GM18867 (cell line): ENCODE data around the gene HUNK.

Experiments used
- ATAC-seq: cut with Tn5 transposase; IDR thresholded peaks from one replicate; pipeline ENCODE4 v1.9.1; 2021; ENCODE audit warnings: mild to moderate bottlenecking, moderate library complexity; ENCODE audit not compliant: unreplicated experiment

HUNK gene

DNA sequence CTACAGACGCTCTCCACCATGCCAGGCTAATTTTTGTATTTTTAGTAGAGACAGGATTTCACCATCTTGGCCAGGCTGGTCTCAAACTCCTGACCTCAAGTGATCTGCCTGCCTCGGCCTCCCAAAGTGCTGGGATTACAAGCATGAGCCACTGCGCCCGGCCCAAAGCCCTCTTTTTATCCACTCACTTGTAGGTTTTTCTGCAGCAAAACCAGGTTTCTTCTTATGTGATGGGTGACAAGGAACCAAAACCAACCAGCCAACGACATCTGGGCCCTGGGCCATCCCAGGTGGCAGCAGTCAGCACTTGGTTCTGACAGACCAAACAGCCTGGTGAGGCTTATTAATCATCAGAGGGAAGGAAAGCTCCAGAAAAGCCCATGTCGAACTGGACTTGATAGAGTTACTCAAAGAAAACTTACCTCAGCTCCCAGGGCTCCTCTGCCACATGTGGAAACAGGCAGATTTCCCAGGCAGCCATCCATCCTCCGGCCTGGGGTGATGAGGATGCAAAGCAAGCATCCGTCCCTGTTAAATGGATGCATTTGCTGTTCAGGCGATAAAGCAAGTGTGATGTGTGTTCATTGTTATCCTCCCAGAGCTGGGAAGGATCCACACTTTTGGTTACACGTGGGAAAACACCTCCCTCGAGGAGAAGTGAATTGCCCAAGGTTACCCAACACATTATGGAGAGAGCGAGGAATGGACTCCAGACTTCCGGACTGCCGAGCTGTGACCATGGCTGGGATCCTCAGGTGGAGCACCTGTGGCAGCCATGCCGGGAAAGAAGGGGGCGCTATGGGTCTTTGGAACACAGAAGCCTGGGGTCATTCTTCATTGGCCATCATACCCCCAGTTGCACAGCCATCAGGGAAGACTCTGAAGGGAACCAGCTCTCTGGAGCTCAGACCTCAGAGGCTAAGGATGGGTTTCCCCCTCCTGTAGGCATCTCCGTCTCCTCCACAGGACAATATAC lies 118.8 kb downstream of the HUNK start:
- no peak for ATAC-seq

DNA sequence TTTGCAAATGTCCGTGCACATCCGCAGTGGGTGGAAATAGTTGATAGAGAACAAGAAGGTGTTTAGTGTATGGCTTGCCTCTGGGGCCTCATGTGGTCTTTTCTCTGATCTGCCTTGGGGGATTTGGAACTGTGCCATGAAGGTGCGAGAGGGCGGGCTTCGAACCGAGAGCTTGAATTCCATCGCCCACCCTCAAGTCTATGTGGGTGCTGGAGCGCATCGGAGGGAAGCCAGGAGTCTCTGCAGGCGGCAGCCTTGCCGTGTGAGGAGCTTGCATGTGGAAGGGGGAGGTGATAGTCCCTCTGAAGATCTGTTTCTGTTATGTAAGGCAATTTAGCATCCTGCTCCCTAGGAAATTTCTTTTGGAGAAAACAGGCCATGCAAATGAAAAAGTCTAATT lies 119.6 kb downstream of the HUNK start:
- no peak for ATAC-seq

- no peak for ATAC-seq
These were observed 121.3 kb downstream of the HUNK start for GRCh38 chr21:31993826-31994825.

DNA sequence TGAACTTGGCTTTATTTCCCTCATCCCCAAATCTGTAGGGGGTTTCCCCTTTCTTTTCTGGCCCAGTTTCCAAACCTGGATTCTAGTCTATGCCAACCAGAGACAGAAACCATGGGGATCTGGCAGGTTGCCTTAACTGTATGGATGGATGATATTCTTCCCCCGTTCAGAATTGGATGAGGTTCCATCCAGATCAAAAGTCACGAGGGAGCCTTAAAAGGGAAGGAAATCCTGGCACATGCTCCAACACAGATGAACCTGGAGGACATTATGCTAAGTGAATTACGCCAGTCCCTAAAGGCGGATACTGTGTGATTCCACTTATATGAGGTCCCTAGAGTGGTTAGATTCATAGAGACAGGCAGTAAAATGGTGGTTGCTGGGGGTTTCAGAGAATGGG lies 124.4 kb downstream of the HUNK start:
- no peak for ATAC-seq

DNA sequence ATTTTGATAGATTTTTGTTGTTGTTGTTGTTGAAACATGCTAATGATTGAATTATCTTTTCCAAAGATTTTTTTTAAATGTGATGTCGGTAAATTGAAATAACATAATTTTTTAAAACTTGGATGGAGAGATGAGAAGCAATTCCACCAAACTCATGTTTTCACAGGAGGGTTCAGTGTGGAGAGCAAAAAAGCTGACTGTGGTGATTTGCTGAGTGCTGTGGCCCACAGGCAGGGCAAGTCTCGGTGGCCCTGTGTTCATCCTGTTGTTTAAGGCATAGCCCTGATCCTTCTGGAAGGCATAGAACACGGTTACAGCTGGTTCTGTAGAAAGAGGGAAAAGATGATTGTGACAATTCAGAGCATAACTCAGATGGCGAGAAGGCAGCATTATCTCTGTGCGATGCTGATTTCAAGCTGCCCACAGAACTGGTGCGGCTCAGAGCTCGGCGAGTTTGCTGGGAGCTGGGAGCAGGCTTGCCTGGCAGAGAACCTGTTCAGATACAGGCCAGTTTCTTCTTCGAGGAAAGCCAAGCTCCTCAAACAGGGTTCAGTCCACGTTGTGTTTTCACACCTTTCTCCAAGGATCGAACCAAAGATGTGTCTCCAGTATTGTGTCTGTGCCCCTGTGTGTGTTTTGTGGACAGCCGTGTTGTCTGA lies 127.1 kb downstream of the HUNK start:
- ATAC-seq = no peak

GRCh38 chr21:32001390-32001789 lies 128.6 kb downstream of the HUNK start:
- ATAC-seq = no peak

- ATAC-seq = no peak
These were observed 130.6 kb downstream of the HUNK start for GRCh38 chr21:32003411-32003810.

DNA sequence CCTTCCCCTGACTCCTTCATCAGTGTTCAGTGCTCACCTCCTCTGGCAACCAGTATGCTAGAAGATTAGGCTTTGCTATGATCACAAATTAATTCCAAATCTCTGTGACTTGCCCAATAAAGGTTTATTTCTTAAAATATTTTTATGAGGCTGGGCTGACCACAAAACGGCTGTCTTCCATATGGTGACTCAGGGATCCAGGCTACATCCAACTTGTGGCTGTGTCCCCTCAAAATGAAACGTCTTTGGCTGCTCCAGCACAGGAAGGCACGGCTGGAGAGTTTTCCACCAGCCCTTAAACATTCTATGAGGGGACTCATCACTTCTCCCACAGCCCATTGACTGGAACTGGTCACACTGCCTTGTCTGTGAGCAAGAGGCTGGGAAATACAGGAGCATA lies 131.5 kb downstream of the HUNK start:
- ATAC-seq = no peak

DNA sequence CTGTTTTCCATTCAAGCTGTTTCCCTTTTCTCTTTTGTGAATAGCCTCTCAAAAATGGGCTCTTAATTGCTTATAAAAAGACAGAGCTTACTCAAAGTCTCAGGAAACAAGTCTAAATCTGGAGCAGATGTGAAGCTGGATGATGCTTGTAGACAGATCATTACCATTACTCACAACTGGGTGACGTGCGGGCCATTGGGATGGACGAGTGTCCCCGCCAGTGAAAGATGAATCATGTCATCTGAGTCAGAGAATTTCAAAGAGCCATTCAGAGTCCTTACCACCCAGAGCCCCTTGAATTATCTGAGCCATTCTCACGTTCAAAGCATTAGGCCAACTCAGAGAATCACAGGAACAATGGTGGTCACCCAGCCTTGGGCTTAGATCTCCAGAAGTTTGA lies 134.6 kb downstream of the HUNK start:
- no peak for ATAC-seq

DNA sequence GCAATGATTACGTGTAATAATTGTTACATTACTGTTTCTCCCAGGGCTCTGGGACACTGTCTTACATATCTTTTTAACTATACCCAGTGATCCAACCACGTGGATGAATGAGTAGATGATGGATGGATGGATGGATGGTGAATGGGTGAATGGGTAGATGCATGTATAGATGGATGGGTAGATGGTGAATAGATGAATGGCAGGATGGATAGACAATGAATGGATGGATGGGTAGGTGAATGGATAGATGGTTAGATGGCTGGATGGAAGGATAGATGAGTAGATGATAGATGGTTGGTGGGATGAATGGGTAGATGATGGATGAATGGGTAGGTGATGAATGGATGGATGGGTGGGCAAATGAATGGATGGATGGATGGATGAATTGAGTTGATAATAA lies 135.9 kb downstream of the HUNK start:
- no peak for ATAC-seq

- ATAC-seq = no peak
These were observed 136.4 kb downstream of the HUNK start for GRCh38 chr21:32009263-32009662.

DNA sequence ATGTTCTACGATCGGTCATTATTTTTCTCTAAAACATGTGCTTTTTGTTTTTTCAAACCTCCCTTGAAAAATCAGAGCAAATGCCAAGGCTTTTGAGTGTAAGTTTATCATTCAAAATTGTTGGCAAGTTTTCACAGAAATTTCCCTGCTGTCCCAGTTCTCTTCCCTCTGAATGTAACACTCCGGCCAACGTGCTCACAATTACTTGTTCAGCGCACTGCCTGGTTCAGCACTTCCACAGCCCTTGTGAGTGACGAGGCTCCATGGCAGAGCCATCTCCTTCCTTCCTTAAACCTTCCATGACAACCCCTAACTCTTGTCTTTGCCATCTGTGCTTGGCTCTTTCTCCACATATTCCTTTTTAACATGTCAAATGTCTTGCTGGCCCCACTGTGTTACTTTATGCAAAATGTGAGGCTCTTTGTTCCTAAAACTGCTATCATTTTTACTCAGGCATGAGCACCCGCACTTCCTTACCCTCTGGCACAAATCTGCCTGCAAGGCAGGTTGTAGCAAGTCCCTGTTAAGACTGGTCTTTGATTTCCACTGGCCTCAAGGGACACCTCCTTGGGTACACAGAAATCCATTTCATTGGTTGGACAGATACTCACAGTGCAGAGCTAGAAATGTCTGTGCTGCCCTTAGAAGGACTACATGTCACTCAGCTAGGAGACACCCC lies 142.8 kb downstream of the HUNK start:
- no peak for ATAC-seq

DNA sequence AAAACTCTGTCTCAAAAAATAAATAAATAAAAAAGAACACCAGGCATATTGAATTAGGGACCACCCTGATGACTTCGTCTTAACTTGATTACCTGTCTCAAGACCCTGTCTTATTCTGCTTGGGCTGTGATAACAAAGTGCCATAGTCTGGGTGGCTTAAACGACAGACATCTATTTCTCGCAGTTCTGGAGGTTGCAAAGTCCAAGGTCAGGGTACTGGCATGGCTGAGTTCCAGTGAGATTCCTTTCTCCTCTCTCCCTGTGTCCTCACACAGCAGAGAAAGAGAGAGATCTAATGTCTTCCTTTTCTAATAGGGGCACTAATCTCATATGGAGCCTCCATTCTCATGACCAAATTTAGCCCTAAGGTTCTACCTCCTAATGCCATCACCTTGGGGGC lies 145.6 kb downstream of the HUNK start:
- no peak for ATAC-seq

- ATAC-seq = no peak
These were observed 147.7 kb downstream of the HUNK start for GRCh38 chr21:32020564-32020963.

- ATAC-seq = no peak
These were observed 148.6 kb downstream of the HUNK start for GRCh38 chr21:32021319-32021994.

DNA sequence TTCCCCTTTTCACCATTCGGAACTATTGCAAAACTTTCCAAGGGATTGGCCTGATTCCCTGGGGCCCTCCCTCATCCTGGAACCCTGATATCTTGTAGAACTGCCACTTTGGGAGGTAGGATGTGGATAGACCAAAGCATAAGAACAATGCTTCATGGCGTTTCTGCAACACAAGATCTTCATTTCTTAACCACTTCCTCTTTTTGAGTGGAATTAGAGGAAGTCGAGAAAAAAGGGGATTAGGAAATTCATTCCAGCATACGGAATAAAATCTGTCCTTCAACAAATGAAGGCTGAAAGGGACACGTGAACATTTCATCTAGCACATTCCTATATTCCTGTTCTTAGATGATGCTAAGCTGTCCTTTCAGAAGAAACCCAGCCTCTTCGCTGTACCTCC lies 149.3 kb downstream of the HUNK start:
- no peak for ATAC-seq

- no peak for ATAC-seq
These were observed 157.4 kb downstream of the HUNK start for GRCh38 chr21:32030146-32030652.

DNA sequence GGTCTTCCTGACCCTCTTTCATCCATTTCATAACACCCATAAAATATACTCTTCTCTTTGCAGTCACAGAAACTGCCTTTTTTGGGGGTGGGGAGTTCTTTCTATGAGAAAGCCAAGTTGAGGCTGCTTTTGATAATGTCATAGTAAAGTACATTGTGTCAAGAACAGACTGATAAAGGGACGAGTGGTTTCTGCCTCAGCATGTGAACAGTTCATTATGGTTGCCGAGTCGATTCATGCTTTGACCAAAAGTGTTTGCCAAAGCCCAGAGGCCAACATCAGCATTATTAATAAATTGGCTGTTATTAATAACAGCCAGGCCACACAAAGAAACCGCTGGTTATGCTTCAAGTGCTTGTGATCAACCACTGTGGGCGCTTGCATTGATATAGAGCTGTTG lies 162.0 kb downstream of the HUNK start:
- ATAC-seq = no peak

DNA sequence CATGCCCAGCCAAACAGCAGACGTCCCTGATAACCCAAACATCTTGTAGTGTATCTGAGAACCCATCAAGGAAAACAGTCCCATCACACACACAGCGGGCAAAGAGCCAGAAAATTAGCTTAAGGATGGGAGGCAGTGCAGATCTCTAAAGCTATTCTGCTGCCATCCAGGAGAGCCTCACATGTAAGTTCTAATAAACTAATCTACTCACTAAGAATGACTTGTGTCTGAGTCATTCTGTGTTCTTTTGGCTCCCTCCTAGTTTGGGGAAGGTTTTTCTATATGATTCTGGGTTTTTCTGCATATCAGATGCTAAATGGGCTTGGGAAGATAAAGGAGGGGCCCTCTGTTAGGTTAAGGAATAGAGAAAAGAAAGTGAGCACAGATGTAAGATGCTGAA lies 162.8 kb downstream of the HUNK start:
- no peak for ATAC-seq

- ATAC-seq = no peak
These were observed 163.9 kb downstream of the HUNK start for GRCh38 chr21:32036756-32037155.
